ENCODE measurements around the gene IRF4. TPM values are rescaled to one million over a fixed set of nuclear protein-coding genes. Genes with fewer than 3 reads are reported as not detected.

IRF4 gene
- polyA plus RNA-seq, 1 experiment, result not detected

DNA sequence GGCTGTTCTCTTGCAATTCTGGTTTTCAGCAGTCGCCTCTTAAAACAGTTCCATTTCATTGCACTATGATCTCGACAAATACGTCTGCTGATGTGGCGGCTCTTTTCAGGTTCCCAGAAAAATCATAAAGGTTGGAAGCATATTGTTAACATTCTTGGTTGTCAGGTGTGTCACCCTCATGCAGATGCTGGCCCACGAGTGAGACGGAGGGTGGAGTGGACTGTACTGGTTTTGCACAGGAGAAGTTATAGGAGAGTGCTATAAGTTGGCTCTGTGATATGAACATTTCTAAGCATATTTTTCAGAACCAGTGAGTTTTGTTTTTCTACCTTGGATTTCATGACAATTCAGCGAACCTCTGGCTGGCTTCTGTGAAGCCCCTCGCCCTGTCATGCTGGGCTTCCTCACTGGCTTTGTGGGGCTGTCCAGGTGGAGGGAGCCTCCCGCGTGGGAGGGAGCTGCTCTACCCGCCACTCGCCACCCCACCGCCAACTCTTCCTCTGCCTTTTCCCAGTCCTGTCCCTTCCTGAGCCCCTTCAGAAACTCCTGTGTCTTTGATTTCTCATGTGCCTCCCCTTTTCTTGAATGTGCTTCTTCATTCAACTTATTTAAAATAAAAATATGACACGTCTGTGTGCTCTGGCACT lies 10.6 kb downstream of the IRF4 start:
- H3K4me3 ChIP-seq (ENCODE audit: low read depth, low read length), result no peak overlapping the region
- ChIA-PET CTCF (no interaction called here), POLR2A (no interaction called here)
- DNase-seq (ENCODE audit: low read depth), result no peak
- peaks cover 8% of the 10 kb centered on the region for H3K27me3 ChIP-seq (ENCODE audit: control insufficient read depth, insufficient read depth, low read length)
- TF ChIP-seq, protein P1, sequence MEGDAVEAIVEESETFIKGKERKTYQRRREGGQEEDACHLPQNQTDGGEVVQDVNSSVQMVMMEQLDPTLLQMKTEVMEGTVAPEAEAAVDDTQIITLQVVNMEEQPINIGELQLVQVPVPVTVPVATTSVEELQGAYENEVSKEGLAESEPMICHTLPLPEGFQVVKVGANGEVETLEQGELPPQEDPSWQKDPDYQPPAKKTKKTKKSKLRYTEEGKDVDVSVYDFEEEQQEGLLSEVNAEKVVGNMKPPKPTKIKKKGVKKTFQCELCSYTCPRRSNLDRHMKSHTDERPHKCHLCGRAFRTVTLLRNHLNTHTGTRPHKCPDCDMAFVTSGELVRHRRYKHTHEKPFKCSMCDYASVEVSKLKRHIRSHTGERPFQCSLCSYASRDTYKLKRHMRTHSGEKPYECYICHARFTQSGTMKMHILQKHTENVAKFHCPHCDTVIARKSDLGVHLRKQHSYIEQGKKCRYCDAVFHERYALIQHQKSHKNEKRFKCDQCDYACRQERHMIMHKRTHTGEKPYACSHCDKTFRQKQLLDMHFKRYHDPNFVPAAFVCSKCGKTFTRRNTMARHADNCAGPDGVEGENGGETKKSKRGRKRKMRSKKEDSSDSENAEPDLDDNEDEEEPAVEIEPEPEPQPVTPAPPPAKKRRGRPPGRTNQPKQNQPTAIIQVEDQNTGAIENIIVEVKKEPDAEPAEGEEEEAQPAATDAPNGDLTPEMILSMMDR (IDR thresholded peaks at IDR 0.05; ENCODE audit: insufficient read depth, low read depth, low read length), result no peak
- H3K36me3 ChIP-seq (ENCODE audit: control insufficient read depth, insufficient read depth, low read length), result no peaks in the 10 kb centered on the region

DNA sequence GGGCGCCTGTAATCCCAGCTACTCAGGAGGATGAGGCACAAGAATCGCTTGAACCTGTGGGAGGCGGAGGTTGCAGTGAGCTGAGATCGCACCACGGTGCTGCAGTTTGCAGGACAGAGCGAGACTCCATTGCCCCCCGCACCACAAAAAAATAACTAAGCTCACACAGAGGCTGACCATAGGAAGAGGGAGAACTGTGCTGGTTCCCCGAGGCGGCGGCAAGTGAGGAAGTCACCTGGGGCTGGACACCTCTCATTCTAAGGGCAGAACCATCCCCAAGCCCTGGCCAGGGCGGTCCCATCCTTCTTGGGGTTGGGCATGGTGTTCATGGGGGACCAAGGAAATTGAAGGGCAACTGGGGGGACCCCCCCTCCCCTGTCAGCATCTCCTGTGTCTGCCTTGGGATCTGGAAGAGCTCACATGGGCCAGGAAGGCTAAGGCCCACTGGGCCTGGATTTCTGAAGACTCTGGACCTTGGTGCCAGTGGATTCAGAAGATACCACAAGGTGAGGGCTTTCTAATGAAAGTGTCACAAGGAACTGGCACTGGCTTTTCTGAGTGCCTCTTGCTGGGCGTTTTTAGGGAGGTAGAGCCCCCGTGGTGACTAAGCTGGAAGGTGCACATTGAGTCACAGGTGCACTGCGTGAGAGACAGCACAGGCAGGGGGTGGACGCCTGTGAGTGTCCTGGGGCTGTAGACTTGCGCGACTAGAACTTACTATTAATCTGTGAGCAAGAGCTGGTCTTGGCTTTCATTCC lies 11.5 kb downstream of the IRF4 start:
- POLR2A ChIA-PET, result no interaction called here
- H3K36me3 ChIP-seq (ENCODE audit: control insufficient read depth, insufficient read depth, low read length), result no peaks in the 10 kb centered on the region
- CTCF ChIA-PET, result interaction anchor here (1.1 kb wide), 1 partner anchor 10 kb away, joined by 4 read pairs; no protein-coding TSS in a partner anchor
- TF ChIP-seq, protein P1 (IDR thresholded peaks at IDR 0.05; ENCODE audit: insufficient read depth, low read depth, low read length), result no peak
- H3K27me3 ChIP-seq (ENCODE audit: control insufficient read depth, insufficient read depth, low read length), result peaks cover 5% of the 10 kb centered on the region
- H3K4me3 ChIP-seq (ENCODE audit: low read depth, low read length), result no peak overlapping the region
- DNase-seq (ENCODE audit: low read depth), result no peak

DNA sequence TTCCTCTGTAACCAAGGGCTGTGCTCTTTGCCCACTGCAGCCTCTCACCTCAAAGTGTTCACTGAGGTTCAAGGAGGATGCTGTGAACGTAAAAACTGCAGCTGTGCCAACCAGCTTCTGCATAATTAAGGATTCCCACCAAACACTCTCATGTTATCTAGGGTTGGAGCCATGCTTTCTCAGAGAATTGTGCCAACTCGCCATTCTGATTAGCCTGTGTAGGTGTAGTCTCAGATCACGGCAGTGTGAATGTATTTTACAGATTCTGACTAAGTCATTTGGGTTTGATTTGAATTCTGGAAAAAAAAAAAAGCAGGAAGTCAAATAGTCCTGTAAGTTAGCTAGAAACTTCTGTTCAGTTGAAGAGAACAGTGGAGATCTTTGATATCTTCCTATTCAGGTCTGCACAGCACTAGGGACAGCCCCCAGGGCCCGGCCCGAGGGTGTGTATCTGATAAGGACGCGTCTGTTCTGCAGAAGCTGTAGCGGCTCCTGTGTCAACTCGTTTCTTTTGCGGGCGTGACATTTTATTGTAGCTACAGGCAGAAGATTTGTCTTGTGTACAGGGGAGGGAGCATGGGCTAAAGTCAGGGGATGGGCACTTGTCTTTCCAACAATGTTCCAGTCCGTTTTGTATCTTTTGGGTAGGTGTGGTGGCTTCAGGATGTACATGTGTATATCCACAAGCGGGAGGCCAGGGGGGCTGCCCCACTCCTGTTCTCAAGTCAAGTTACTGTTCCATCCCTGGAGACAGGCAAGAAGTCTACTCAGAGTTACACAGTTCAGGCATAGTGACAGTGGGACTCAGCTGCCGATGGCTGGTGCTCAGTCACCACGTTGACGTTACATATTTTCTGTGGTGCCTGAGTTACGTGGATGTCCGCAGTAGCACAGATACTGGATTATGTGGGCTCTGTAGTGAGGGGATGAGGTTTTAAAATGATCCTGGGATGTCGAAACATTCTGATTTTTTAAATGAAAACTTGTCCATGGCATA lies 12.4 kb downstream of the IRF4 start:
- Histone ChIP-seq H3K4me3 (ENCODE audit: low read depth, low read length) (no peak overlapping the region), H3K36me3 (ENCODE audit: control insufficient read depth, insufficient read depth, low read length) (no peaks in the 10 kb centered on the region), H3K27me3 (ENCODE audit: control insufficient read depth, insufficient read depth, low read length) (peaks cover 3% of the 10 kb centered on the region)
- TF ChIP-seq, protein P1 (IDR thresholded peaks at IDR 0.05; ENCODE audit: insufficient read depth, low read depth, low read length), result no peak
- ChIA-PET CTCF (interaction anchor here (1.1 kb wide), 1 partner anchor 9 kb away, joined by 4 read pairs; no protein-coding TSS in a partner anchor), POLR2A (no interaction called here)
- no peak for DNase-seq (ENCODE audit: low read depth)

DNA sequence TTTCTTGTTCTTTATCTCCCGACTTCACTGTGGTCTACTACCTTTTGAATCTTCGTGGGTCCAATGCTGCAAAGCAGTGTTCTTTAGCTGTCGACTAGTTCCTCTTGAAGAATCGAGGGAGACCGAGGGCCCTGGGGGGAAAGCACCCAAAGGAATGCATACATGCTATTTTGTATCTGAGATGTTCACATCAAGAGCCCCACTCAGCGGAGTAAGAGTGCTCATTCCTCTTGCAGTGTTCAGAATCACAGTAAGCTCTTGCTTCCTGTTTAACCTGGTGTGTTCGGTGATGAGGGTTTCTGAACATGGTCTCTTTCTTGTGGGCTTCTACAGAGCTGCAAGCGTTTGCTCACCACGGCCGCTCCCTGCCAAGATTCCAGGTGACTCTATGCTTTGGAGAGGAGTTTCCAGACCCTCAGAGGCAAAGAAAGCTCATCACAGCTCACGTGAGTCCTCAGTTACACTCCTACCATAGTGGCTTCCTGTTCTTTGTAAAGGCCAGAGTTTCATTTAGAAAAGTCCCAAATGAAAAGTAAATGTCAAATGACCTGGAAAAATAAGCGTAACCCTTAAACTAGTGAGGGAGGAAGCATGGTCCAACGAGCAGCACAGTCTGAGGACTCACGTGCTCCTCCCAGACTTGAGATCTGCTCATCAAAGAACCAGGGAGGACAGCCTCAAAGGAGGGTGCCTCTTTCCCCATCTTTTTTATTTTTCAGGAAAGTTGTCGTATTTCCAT lies 13.3 kb downstream of the IRF4 start:
- peaks cover 3% of the 10 kb centered on the region for H3K27me3 ChIP-seq (ENCODE audit: control insufficient read depth, insufficient read depth, low read length)
- ChIA-PET POLR2A (no interaction called here), CTCF (no interaction called here)
- TF ChIP-seq, protein P1 (IDR thresholded peaks at IDR 0.05; ENCODE audit: insufficient read depth, low read depth, low read length), result no peak
- H3K36me3 ChIP-seq (ENCODE audit: control insufficient read depth, insufficient read depth, low read length), result no peaks in the 10 kb centered on the region
- DNase-seq (ENCODE audit: low read depth), result no peak
- H3K4me3 ChIP-seq (ENCODE audit: low read depth, low read length), result no peak overlapping the region
